Thymus (tissue), 11 donors: ENCODE measurements around the gene EMC10. TPM values are rescaled to one million over a fixed set of nuclear protein-coding genes. Genes with fewer than 3 reads are reported as not detected.

Source experiments
- DNase-seq, 9 donors: peaks; one replicate each; pipeline ENCODE4 v3.0.0-alpha.2; 2013; ENCODE audit warnings: low spot score in 9 of 9, low read depth in 6 of 9, missing footprints in 1 of 9
- H3K27ac ChIP-seq, 2 donors: one replicate each; pipeline ENCODE4 v1.5.1; 2013; ENCODE audit warnings: control low read depth in 1 of 2, low read depth in 1 of 2, low read length in 1 of 2, mild to moderate bottlenecking in 1 of 2, moderate library complexity in 1 of 2
- H3K27me3 ChIP-seq, 2 donors: one replicate each; pipeline ENCODE4 v1.5.1; 2013; ENCODE audit warnings: low read length in 1 of 2; ENCODE audit not compliant: control insufficient read depth in 2 of 2, insufficient read depth in 1 of 2
- H3K36me3 ChIP-seq, 2 donors: one replicate each; pipeline ENCODE4 v1.5.1; 2013; ENCODE audit warnings: low read length in 1 of 2, mild to moderate bottlenecking in 1 of 2, moderate library complexity in 1 of 2; ENCODE audit not compliant: control insufficient read depth in 2 of 2, insufficient read depth in 2 of 2
- H3K4me1 ChIP-seq, 2 donors: one replicate each; pipeline ENCODE4 v1.5.1; 2013; ENCODE audit warnings: low read length in 2 of 2; ENCODE audit not compliant: control insufficient read depth in 2 of 2, insufficient read depth in 2 of 2
- H3K4me3 ChIP-seq, 2 donors: one replicate each; pipeline ENCODE4 v1.5.1; 2013; ENCODE audit warnings: low read length in 2 of 2, control low read depth in 1 of 2, mild to moderate bottlenecking in 1 of 2
- H3K9me3 ChIP-seq, 2 donors: one replicate each; pipeline ENCODE4 v1.5.1; 2013; ENCODE audit warnings: low read length in 1 of 2, mild to moderate bottlenecking in 1 of 2; ENCODE audit not compliant: control insufficient read depth in 2 of 2, insufficient read depth in 1 of 2
- WGBS: extraction: QIAGEN DNeasy Blood & Tissue Kit; methylation state at CpG from one replicate; pipeline ENCODE4 v1.1.7; 2013; 5-methylcytosine and 5-hydroxymethylcytosine counted together
- polyA plus RNA-seq: library from polyadenylated mRNA; stranded (reverse); fragments of 200-250 nt; gene quantifications from one replicate; pipeline ENCODE4 v1.2.3, GENCODE V29; 2013
- total RNA-seq: library from RNA; stranded (reverse); fragments of 120-200 nt; gene quantifications from one replicate; pipeline ENCODE4 v1.2.4, GENCODE V29; 2013
- donor health status: healthy.

Gene EMC10
- total and polyA plus RNA-seq, 2 donors: 49.9 to 62.6 TPM

DNA sequence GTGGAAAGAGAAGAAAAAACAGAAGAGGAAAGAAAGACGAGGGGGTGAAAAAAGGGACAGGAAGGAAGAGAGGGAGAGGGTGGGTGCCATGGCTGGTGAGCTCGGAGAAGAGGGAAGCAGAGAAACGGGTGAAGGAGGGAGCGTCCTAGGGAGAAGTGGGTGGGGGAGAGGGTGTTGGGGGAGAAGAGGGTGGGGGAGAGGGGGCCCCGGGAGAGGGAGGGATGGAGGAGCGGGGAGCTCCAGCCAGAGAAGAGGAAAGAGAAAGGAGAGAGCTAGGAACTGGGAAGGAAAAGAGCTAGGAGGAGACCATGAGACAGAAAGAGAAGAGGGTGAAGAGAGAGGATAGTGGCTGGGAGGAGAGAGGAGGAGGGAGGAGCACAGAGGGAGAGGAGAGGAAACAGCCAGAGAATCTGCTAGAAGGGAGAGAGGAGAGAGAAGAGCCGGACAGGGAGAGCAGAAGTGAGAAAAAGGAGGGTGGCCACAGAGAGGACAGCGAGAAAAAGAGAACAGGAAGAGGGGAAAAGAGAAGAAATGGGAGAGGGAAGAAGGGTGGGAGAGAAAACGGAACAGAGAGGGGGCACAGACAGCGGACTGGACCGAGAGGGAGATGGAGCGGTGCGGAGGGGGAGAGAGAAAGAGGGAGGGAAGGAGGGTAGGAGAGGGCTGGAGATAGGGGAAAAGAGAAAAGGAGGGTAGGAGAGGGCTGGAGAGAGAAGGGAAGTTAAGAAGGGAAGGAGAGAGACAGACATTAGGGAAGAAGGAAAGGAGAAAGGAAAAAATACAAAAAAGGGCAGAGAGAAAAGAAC is 12.3 kb downstream of the EMC10 start:
- H3K27me3 ChIP-seq: peaks cover 0 to 50% of the 10 kb centered on the region in 2 donors
- H3K4me1 ChIP-seq: no peaks in the 10 kb centered on the region
- H3K4me3 ChIP-seq: no peak overlapping the region
- no peaks in the 10 kb centered on the region for H3K36me3 ChIP-seq
- peaks cover 0 to 13% of the 10 kb centered on the region in 2 donors for H3K9me3 ChIP-seq
- H3K27ac ChIP-seq: no peak overlapping the region
- DNase-seq: no peak
- WGBS: 49% methylated on average over 13 of the region's 13 CpGs

DNA sequence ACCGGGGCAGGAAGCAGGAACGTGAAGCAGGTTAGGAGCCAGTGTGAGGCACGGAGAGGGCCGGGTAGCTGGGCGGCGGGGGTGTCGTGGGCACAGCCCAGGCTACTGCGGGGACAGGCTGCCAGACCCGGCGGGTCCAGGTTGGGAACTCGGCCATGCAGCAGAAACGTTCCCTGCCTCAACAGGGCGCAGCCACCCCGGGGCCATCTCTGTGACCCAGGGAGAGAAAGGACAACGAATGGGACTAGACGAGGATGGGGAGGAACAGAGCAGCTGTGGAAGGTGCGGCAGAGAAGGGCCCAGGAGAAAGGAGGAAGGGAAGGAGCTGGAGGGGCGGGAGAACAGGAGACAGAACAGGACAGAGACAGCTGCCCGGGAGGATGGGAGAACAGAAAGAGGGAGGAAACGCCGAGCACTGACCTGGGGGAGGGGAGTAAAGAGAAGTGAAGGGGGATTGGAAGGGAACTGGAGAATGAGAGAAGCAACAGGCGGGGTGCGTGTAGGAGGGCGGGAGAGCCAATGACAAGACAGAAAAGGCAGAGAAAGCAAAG is 13.2 kb downstream of the EMC10 start:
- Histone ChIP-seq H3K36me3 (no peaks in the 10 kb centered on the region), H3K4me3 (no peak overlapping the region), H3K4me1 (no peaks in the 10 kb centered on the region), H3K9me3 (peaks cover 0 to 13% of the 10 kb centered on the region in 2 donors), H3K27ac (no peak overlapping the region), H3K27me3 (peaks cover 0 to 50% of the 10 kb centered on the region in 2 donors)
- WGBS: 89% methylated on average over 24 of the region's 24 CpGs
- no peak for DNase-seq

DNA sequence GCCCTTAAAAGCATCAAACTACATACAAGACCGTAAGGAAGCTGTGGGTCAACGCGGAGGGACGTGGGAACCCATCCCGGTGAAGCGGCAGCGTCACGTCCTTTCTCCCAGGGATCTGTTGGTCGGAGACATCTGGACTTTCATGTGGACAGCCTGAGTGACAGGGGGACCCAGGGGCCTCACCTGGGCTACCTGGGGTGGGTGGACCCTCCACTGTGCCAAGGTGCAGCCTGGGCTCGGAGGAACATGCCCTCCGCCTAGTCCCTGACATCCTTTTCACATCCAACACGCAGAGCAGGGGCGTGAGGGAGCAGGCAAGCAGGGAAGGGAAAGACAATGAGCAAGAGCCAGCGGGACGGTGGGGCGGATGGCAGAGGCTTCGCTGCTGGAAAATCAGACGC is 14.1 kb downstream of the EMC10 start:
- no peak overlapping the region for H3K27ac ChIP-seq
- peaks cover 0 to 13% of the 10 kb centered on the region in 2 donors for H3K9me3 ChIP-seq
- no peak overlapping the region for H3K4me3 ChIP-seq
- no peaks in the 10 kb centered on the region for H3K4me1 ChIP-seq
- DNase-seq: no peak
- 98% methylated on average over 18 of the region's 18 CpGs for WGBS
- H3K36me3 ChIP-seq: no peaks in the 10 kb centered on the region
- H3K27me3 ChIP-seq: peaks cover 0 to 50% of the 10 kb centered on the region in 2 donors

DNA sequence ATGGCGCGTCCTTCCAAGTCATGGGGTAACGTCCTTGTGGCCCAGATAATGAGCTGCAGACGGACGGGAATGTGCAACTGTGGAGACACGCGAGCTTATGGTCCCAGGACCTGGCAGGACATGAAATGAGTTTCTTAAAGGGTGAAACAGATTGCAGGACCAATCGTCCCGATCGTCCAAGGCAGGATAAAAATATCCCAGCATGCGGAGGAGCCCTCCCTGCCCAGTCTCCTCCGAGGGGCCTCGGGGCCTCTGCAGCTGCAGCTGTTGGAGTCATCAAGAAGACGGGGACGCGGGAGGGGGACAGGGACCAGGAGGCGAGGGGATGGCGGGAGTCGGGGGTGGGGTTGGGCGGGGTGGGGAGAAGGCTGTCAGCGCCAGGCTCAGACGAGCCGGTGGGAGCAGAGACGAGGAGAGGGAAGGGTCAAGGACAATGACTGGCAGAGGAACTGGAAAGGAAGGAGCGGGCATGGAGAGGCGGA is 14.7 kb downstream of the EMC10 start:
- H3K9me3 ChIP-seq: peaks cover 0 to 11% of the 10 kb centered on the region in 2 donors
- H3K36me3 ChIP-seq: no peaks in the 10 kb centered on the region
- 66% methylated on average over 26 of the region's 26 CpGs for WGBS
- H3K27me3 ChIP-seq: peaks cover 0 to 50% of the 10 kb centered on the region in 2 donors
- DNase-seq: no peak
- no peak overlapping the region for H3K4me3 ChIP-seq
- no peak overlapping the region for H3K27ac ChIP-seq
- no peaks in the 10 kb centered on the region for H3K4me1 ChIP-seq

DNA sequence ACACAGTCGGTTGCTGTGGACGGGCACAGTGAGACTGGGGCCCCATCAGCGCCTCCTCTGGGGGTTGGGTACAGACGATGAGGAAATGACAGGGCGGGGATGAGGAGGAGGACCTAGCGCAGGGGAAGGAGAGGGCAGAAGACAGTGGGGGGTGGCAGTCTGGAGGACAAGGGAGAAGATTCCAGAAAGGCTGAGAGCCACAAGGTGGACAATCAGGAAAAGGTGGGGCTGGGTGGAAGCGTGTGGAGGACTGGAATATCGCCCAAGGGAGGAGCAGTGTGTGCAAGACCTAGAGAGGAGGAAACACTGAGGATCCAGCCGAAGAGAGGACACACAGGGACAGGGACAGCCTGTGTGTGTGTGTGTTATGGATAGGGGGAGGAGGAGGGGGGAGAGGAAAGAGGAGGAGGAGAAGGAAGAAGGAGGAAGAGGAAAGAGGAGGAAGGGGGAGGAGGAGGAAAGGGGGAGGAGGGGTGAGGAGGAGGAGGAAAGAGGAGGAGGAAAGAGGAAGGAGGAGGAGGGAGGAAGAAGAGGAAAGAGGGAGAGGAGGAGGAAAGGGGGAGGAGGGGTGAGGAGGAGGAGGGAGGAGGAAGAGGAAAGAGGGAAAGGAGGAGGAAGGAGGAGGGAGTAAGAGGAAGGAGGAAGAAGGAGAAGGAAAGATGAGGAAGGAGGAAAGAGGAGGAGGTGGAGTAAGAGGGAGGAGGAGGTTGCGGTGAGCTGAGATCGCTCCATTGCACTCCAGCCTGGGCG is 16.2 kb downstream of the EMC10 start:
- Histone ChIP-seq H3K4me1 (no peaks in the 10 kb centered on the region), H3K4me3 (no peak overlapping the region), H3K9me3 (no peaks in the 10 kb centered on the region), H3K36me3 (no peaks in the 10 kb centered on the region), H3K27me3 (peaks cover 0 to 49% of the 10 kb centered on the region in 2 donors), H3K27ac (no peak overlapping the region)
- 10% methylated on average over 9 of the region's 12 CpGs for WGBS
- DNase-seq: no peak

DNA sequence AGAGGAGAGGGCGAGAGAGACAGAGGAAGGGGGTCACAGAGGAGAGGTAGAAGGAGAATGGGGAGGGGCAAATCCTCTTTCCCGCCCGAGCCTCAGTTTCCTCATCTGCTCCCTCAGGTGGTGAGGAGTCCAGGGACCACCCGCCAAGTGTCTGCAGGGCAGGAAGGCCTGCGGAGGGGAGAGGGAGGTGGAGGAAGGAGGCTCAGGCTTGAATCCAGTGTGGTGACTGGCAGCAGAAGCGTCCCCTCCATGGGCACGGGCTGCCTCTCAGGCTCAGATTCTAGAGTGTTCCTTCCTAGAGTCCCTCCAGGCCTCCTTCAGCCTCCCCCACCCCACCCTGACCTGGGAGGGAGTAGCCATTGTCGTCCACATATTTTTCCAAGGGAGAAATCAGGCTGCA is 16.9 kb downstream of the EMC10 start:
- Histone ChIP-seq H3K36me3 (no peaks in the 10 kb centered on the region), H3K27me3 (peaks cover 0 to 49% of the 10 kb centered on the region in 2 donors), H3K4me3 (no peak overlapping the region), H3K4me1 (no peaks in the 10 kb centered on the region), H3K9me3 (no peaks in the 10 kb centered on the region), H3K27ac (no peak overlapping the region)
- no peak for DNase-seq
- 85% methylated on average over 8 of the region's 8 CpGs for WGBS

DNA sequence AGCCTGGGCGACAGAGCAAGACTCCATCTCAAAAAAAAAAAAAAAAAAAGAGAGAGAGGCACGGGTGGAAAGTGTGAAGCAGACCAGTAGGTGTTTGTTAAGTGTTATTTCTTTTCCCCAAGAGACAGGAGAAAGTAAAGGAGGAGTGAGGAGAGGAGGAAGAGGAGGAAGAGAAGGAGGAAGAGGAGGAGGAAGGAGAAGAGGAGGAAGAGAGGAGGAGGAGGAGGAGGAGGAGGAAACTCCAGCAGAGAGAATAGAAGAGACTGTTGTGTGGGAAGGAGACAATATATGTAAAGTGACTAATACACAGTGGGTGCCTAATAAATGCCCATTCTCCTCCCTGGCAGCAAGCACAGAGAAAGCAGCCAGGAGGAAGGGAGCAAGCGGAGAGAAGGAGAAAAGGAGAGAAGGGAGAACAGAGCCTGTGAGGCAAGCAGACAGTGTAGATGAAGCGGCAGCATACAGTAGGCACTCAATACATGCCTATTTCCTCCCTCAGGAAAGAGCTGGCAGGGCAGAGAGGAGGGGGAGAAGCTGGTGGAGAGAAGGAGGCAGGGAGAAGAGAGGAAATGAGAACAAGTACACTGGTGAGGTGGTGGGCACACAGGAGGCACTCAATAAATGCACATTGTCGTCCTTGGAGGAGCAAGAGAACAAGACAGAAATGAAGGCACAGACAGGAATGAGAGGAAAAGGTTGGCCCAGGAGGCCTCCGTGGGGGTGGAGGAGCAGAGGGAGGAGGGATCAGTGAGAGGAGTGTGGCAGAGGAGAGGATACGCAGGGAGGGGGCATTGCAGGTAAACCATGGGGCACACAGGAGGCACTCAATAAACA is 18.1 kb downstream of the EMC10 start:
- Histone ChIP-seq H3K27me3 (peaks cover 0 to 45% of the 10 kb centered on the region in 2 donors), H3K4me3 (no peak overlapping the region), H3K27ac (no peak overlapping the region), H3K4me1 (no peaks in the 10 kb centered on the region), H3K36me3 (no peaks in the 10 kb centered on the region), H3K9me3 (no peaks in the 10 kb centered on the region)
- DNase-seq: no peak
- WGBS: 84% methylated on average over 7 of the region's 7 CpGs

DNA sequence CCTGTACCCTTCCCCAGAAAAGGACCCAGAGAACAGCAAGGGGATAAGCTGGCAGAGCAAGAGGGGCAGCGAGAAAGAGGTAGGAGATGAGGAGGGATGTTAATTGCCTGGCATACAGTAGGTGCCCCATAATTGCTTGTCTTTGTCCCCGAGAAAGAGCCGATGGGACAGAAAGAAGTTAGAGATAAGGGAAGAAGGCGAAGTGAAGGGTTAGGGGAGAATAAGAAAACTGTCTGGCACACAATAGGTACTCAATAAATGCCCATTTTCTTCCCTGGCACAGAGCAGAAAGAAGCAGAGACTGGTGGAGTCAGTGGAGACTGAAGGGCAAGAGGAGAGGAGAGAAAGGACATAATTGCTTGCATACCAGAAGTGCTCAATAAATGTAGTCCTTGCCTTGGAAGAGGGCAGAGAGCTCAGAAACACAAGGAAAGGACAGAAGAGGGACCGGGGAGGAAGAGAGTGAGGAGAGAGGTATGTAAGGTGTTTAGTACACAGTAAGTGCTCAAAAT is 18.8 kb downstream of the EMC10 start:
- H3K4me3 ChIP-seq: no peak overlapping the region
- H3K27me3 ChIP-seq: peaks cover 0 to 47% of the 10 kb centered on the region in 2 donors
- H3K4me1 ChIP-seq: no peaks in the 10 kb centered on the region
- WGBS: 97% methylated on average over 5 of the region's 5 CpGs
- H3K36me3 ChIP-seq: no peaks in the 10 kb centered on the region
- H3K9me3 ChIP-seq: no peaks in the 10 kb centered on the region
- H3K27ac ChIP-seq: no peak overlapping the region
- DNase-seq: no peak
